CD14-positive monocyte (primary cell): Measurements from ENCODE around the gene PAGE2. TPM values are rescaled to one million over a fixed set of nuclear protein-coding genes. Genes with fewer than 3 reads are reported as not detected.
"Not testable (repeated sequence)": the region's sequence is repeated elsewhere in the genome, so short reads cannot be mapped to it uniquely, and the experiment has no call there.

Source experiments
- DNase-seq, 3 donors: peaks; one replicate each; pipeline ENCODE4 v3.0.0-alpha.2; 2011 to 2022
- H2AFZ ChIP-seq: 2 replicates; pipeline ENCODE4 v1.6.0; 2012; ENCODE audit warnings: mild to moderate bottlenecking, low read depth, low read length, inconsistent platforms; ENCODE audit not compliant: insufficient read depth, poor library complexity, severe bottlenecking
- H3K27ac ChIP-seq, 2 donors: 1 replicate in 1 of 2; 2 replicates in 1 of 2; pipeline ENCODE4 v1.5.1; 2012 to 2013; ENCODE audit warnings: low read length in 2 of 2, control low read depth in 1 of 2, inconsistent platforms in 1 of 2, low read depth in 1 of 2, mild to moderate bottlenecking in 1 of 2
- H3K27me3 ChIP-seq, 2 donors: one replicate each; pipeline versions ENCODE4 v1.6.0 to v1.6.1; 2011 to 2013; ENCODE audit warnings: low read length in 2 of 2; ENCODE audit not compliant: control insufficient read depth in 2 of 2, insufficient read depth in 2 of 2
- H3K36me3 ChIP-seq, 2 donors: replicated peaks in 1 of 2; 1 replicate in 1 of 2; 2 replicates in 1 of 2; pipeline versions ENCODE4 v1.5.1 to v1.6.1; 2012 to 2013; ENCODE audit warnings: low read length in 2 of 2, control low read depth in 1 of 2, inconsistent platforms in 1 of 2, mild to moderate bottlenecking in 1 of 2; ENCODE audit not compliant: insufficient read depth in 2 of 2, control insufficient read depth in 1 of 2
- H3K4me1 ChIP-seq, 2 donors: 1 replicate in 1 of 2; 2 replicates in 1 of 2; pipeline versions ENCODE4 v1.5.1 to v1.6.1; 2012 to 2013; ENCODE audit warnings: low read length in 2 of 2, control low read depth in 1 of 2, inconsistent platforms in 1 of 2, mild to moderate bottlenecking in 1 of 2, moderate library complexity in 1 of 2; ENCODE audit not compliant: insufficient read depth in 2 of 2, control insufficient read depth in 1 of 2
- H3K4me2 ChIP-seq: replicated peaks from 2 replicates; pipeline ENCODE3; 2012; ENCODE audit warnings: low read length, moderate library complexity, mild to moderate bottlenecking; ENCODE audit not compliant: poor library complexity, severe bottlenecking; ENCODE audit errors: extremely low read depth
- H3K4me3 ChIP-seq, 3 experiments: fragments of 200-600 bp in 1 of 3; sonication (generic) in 1 of 3; replicated peaks in 1 of 3; 1 replicate in 2 of 3; 2 replicates in 1 of 3; pipeline ENCODE4 v1.5.1; 2011 to 2013; ENCODE audit warnings: low read length in 3 of 3, mild to moderate bottlenecking in 3 of 3, control low read depth in 2 of 3, low read depth in 2 of 3, inconsistent platforms in 1 of 3, moderate library complexity in 1 of 3
- H3K79me2 ChIP-seq: 2 replicates; pipeline ENCODE4 v1.6.0; 2012; ENCODE audit warnings: mild to moderate bottlenecking, control low read depth, inconsistent platforms, low read length, moderate library complexity; ENCODE audit not compliant: insufficient read depth
- H3K9ac ChIP-seq: 2 replicates; pipeline ENCODE4 v1.6.0; 2017; ENCODE audit warnings: low read length, mild to moderate bottlenecking; ENCODE audit not compliant: insufficient read depth, poor library complexity, severe bottlenecking
- H3K9me3 ChIP-seq, 2 donors: replicated peaks in 1 of 2; 1 replicate in 1 of 2; 2 replicates in 1 of 2; pipeline versions ENCODE4 v1.5.1 to v1.6.1; 2012 to 2013; ENCODE audit warnings: low read length in 2 of 2, control low read depth in 1 of 2; ENCODE audit not compliant: control insufficient read depth in 1 of 2, insufficient read depth in 1 of 2
- H4K20me1 ChIP-seq: 2 replicates; pipeline ENCODE4 v1.6.0; 2012; ENCODE audit warnings: mild to moderate bottlenecking, low read length, control low read depth, moderate library complexity; ENCODE audit not compliant: insufficient read depth
- H3K27ac Mint-ChIP-seq, 7 donors: one replicate each; pipeline ENCODE4 v1.8.0; 2020; ENCODE audit warnings: mild to moderate bottlenecking in 7 of 7, mixed read lengths in 7 of 7, moderate library complexity in 6 of 7, inconsistent platforms in 2 of 7
- H3K27me3 Mint-ChIP-seq, 3 donors: one replicate each; pipeline ENCODE4 v1.8.0; 2021 to 2022; ENCODE audit warnings: low read depth in 3 of 3, mild to moderate bottlenecking in 3 of 3, mixed read lengths in 3 of 3, moderate library complexity in 3 of 3, inconsistent platforms in 1 of 3
- H3K36me3 Mint-ChIP-seq, 2 donors: one replicate each; pipeline ENCODE4 v1.8.0; 2020; ENCODE audit warnings: mixed read lengths in 2 of 2, inconsistent platforms in 1 of 2, mild to moderate bottlenecking in 1 of 2
- H3K4me1 Mint-ChIP-seq: one replicate; pipeline ENCODE4 v1.8.0; 2020; ENCODE audit warnings: mild to moderate bottlenecking, mixed read lengths
- H3K4me3 Mint-ChIP-seq, 2 donors: one replicate each; pipeline ENCODE4 v1.8.0; 2020; ENCODE audit warnings: mild to moderate bottlenecking in 2 of 2, mixed read lengths in 2 of 2, moderate library complexity in 1 of 2
- H3K9me3 Mint-ChIP-seq, 7 donors: one replicate each; pipeline ENCODE4 v1.8.0; 2020 to 2022; ENCODE audit warnings: mixed read lengths in 7 of 7, mild to moderate bottlenecking in 6 of 7, moderate library complexity in 6 of 7, inconsistent platforms in 2 of 7
- WGBS: methylation state at CpG from one replicate; pipeline ENCODE4 v1.1.5; 2013; ENCODE audit warnings: missing lambda C conversion rate; ENCODE audit not compliant: insufficient coverage; 5-methylcytosine and 5-hydroxymethylcytosine counted together
- intact Hi-C, 2 donors: fragments of 100-400 bp; cut with micrococcal nuclease; formaldehyde crosslinking; loops; one replicate each; pipeline versions ENCODE4 v1.15.0 to v1.15.1; 2023
- polyA plus RNA-seq, 3 donors: library from polyadenylated mRNA; depleted of rRNA in 1 of 3; unstranded in 2 of 3; stranded (reverse) in 1 of 3; fragments of 300-500 nt in 2 of 3; fragments of >200 nt in 1 of 3; fragmentation: Illumina TruSeq in 2 of 3; gene quantifications; 1 replicate in 2 of 3; 2 replicates in 1 of 3; pipeline ENCODE4 v1.2.3, GENCODE V29; 2012 to 2021
- TF ChIP-seq, protein P1 (sequence below): fragments of 200-600 bp; IDR thresholded peaks from one replicate; pipeline ENCODE4 v1.8.0; 2022; ENCODE audit warnings: antibody characterized with exemption, mild to moderate bottlenecking

The PAGE2 gene
- polyA plus RNA-seq, 3 donors, result not detected

DNA sequence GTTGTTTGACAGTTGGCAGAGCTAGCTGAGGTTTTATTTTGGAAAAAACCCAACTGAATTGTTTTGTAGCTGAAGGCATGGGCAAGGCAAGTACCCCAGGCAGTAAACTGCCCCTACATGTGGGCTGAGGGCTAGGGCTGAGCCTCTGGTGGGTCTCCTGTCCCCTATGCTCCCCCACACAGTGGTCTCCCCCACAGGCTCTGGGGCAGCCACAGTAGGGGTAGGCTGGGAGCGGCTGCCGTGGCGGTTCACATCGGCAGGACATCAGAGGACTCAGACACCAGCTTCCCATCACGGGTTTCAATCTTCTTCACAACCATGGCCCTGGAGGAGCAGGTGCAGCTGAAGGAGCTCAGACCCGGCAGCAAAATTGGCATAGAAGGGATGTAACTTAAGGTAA lies 47.3 kb upstream of the PAGE2 start:
- WGBS, result no CpG with 5 or more reads among the region's 6 CpGs
- TF ChIP-seq, protein P1, sequence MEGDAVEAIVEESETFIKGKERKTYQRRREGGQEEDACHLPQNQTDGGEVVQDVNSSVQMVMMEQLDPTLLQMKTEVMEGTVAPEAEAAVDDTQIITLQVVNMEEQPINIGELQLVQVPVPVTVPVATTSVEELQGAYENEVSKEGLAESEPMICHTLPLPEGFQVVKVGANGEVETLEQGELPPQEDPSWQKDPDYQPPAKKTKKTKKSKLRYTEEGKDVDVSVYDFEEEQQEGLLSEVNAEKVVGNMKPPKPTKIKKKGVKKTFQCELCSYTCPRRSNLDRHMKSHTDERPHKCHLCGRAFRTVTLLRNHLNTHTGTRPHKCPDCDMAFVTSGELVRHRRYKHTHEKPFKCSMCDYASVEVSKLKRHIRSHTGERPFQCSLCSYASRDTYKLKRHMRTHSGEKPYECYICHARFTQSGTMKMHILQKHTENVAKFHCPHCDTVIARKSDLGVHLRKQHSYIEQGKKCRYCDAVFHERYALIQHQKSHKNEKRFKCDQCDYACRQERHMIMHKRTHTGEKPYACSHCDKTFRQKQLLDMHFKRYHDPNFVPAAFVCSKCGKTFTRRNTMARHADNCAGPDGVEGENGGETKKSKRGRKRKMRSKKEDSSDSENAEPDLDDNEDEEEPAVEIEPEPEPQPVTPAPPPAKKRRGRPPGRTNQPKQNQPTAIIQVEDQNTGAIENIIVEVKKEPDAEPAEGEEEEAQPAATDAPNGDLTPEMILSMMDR, result no peak
- H3K4me3 ChIP-seq, result no peak overlapping the region
- no peak overlapping the region for H2AFZ ChIP-seq
- Mint-ChIP-seq H3K9me3 (peaks cover 0 to 11% (median 0%) of the 10 kb centered on the region in 7 donors), H3K36me3 (no peaks in the 10 kb centered on the region), H3K27me3 (peaks cover 0 to 5% (median 0%) of the 10 kb centered on the region in 3 donors), H3K4me1 (no peaks in the 10 kb centered on the region), H3K27ac (no peak overlapping the region), H3K4me3 (no peak overlapping the region)
- H3K27ac ChIP-seq, result no peak overlapping the region
- no peaks in the 10 kb centered on the region for H3K79me2 ChIP-seq
- no peaks in the 10 kb centered on the region for H3K4me1 ChIP-seq
- peaks cover 0 to 3% of the 10 kb centered on the region in 2 donors for H3K9me3 ChIP-seq
- DNase-seq, result no peak
- no peaks in the 10 kb centered on the region for H3K36me3 ChIP-seq
- no peak overlapping the region for H3K4me2 ChIP-seq
- no peak overlapping the region for H3K9ac ChIP-seq
- H4K20me1 ChIP-seq, result no peaks in the 10 kb centered on the region
- no peaks in the 10 kb centered on the region for H3K27me3 ChIP-seq
- intact Hi-C loops, result no loop called here

DNA sequence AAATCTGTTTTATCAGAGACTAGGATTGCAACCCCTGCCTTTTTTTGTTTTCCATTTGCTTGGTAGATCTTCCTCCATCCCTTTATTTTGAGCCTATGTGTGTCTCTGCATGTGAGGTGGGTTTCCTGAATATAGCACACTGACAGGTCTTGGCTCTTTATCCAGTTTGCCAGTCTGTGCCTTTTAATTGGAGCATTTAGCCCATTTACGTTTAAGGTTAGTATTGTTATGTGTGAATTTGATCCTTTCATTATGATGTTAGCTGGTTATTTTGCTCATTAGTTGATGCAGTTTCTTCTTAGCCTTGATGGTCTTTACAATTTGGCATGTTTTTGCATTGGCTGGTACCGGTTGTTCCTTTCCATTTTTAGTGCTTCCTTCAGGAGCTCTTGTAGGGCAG lies 38.2 kb upstream of the PAGE2 start:
- H3K4me3 Mint-ChIP-seq, H3K4me1 ChIP-seq, H3K9ac ChIP-seq, intact Hi-C loops, H3K27me3 ChIP-seq, H3K79me2 ChIP-seq, H3K4me3 ChIP-seq, H3K27me3 Mint-ChIP-seq, H3K36me3 ChIP-seq, H3K27ac ChIP-seq, H3K27ac Mint-ChIP-seq, DNase-seq, H3K4me2 ChIP-seq, H3K9me3 ChIP-seq, H3K4me1 Mint-ChIP-seq, H2AFZ ChIP-seq, H3K36me3 Mint-ChIP-seq, H4K20me1 ChIP-seq: not testable (repeated sequence)
- WGBS, result no CpG with 5 or more reads among the region's 2 CpGs
- peaks cover 2 to 24% (median 14%) of the 10 kb centered on the region in 7 donors for H3K9me3 Mint-ChIP-seq
